Prostate gland (tissue), 2 donors: Measurements from ENCODE around the gene BMP2K. TPM values are rescaled to one million over a fixed set of nuclear protein-coding genes. Genes with fewer than 3 reads are reported as not detected.

Experiments
- DNase-seq: peaks from one replicate; pipeline ENCODE4 v3.0.0-alpha.2; 2019; ENCODE audit warnings: low spot score
- H3K27ac ChIP-seq, 2 donors: fragments of 200-600 bp; sonication (generic); 2 replicates each; pipeline ENCODE4 v1.5.1; 2017 to 2019
- H3K27me3 ChIP-seq: fragments of 200-600 bp; sonication (generic); replicated peaks from 2 replicates; pipeline ENCODE4 v1.5.1; 2019; ENCODE audit not compliant: insufficient read depth
- H3K36me3 ChIP-seq, 2 donors: fragments of 200-600 bp; sonication (generic); 1 replicate in 1 of 2; 2 replicates in 1 of 2; pipeline versions ENCODE4 v1.5.1 to v1.8.1; 2017 to 2019
- H3K4me1 ChIP-seq: fragments of 200-600 bp; sonication (generic); replicated peaks from 2 replicates; pipeline ENCODE4 v1.5.1; 2019
- H3K4me3 ChIP-seq, 2 donors: fragments of 200-600 bp; sonication (generic); 2 replicates each; pipeline ENCODE4 v1.5.1; 2017 to 2019
- H3K9me3 ChIP-seq: fragments of 200-600 bp; sonication (generic); 2 replicates; pipeline ENCODE4 v1.5.1; 2017
- CTCF ChIP-seq, 4 experiments: fragments of 200-600 bp in 2 of 4; fragments of 450-650 bp in 2 of 4; sonication (generic) in 2 of 4; IDR thresholded peaks; 1 replicate in 3 of 4; 2 replicates in 1 of 4; pipeline ENCODE4 v1.5.1; 2016 to 2019; ENCODE audit warnings: antibody characterized with exemption in 4 of 4, mild to moderate bottlenecking in 2 of 4, moderate library complexity in 2 of 4
- POLR2A ChIP-seq: fragments of 450-650 bp; IDR thresholded peaks from one replicate; pipeline ENCODE4 v1.6.1; 2016; ENCODE audit warnings: antibody characterized with exemption, mild to moderate bottlenecking
- POLR2AphosphoS5 ChIP-seq: sonication (generic); formaldehyde crosslinking; IDR thresholded peaks from one replicate; pipeline ENCODE4 v1.6.1; 2017; ENCODE audit warnings: antibody characterized with exemption
- WGBS: methylation state at CpG from one replicate; pipeline ENCODE4 v1.1.5; 2018; 5-methylcytosine and 5-hydroxymethylcytosine counted together
- intact Hi-C: fragments of 100-400 bp; cut with DNase I; formaldehyde crosslinking; loops from one replicate; pipeline ENCODE4 v1.14.2; 2022
- total RNA-seq, 2 donors: library from RNA; depleted of rRNA; stranded (reverse); fragments of >200 nt; gene quantifications; one replicate each; pipeline ENCODE4 v1.1.0, GENCODE V29; 2016

BMP2K gene
- total RNA-seq, 2 donors from 2014 or later = 12.6 to 68.9 TPM

GRCh38 chr4:78809295-78809694 is 33.1 kb downstream of the BMP2K start:
- Histone ChIP-seq H3K27me3 (no peaks in the 10 kb centered on the region), H3K4me1 (no peaks in the 10 kb centered on the region), H3K9me3 (no peaks in the 10 kb centered on the region), H3K4me3 (no peak overlapping the region), H3K36me3 (no peaks in the 10 kb centered on the region), H3K27ac (no peak overlapping the region)
- TF ChIP-seq POLR2A = no peak
- TF ChIP-seq POLR2AphosphoS5 = no peak
- TF ChIP-seq CTCF (IDR thresholded peaks at IDR 0.05) = no peak
- WGBS = 62% methylated on average over 2 of the region's 2 CpGs
- intact Hi-C loops = no loop called here
- no peak for DNase-seq

GRCh38 chr4:78809928-78810835 is 34.0 kb downstream of the BMP2K start:
- TF ChIP-seq POLR2A = no peak
- TF ChIP-seq CTCF (IDR thresholded peaks at IDR 0.05) = no peak
- no peak for TF ChIP-seq POLR2AphosphoS5
- no peaks in the 10 kb centered on the region for H3K9me3 ChIP-seq
- no peaks in the 10 kb centered on the region for H3K36me3 ChIP-seq
- H3K27me3 ChIP-seq = no peaks in the 10 kb centered on the region
- H3K4me1 ChIP-seq = no peaks in the 10 kb centered on the region
- intact Hi-C loops = no loop called here
- H3K27ac ChIP-seq = no peak overlapping the region
- 81% methylated on average over 7 of the region's 7 CpGs for WGBS
- DNase-seq = no peak
- H3K4me3 ChIP-seq = no peak overlapping the region

- Histone ChIP-seq H3K27me3 (no peaks in the 10 kb centered on the region), H3K4me3 (no peak overlapping the region), H3K4me1 (no peaks in the 10 kb centered on the region), H3K27ac (no peak overlapping the region), H3K36me3 (no peaks in the 10 kb centered on the region), H3K9me3 (no peaks in the 10 kb centered on the region)
- TF ChIP-seq POLR2A = no peak
- TF ChIP-seq POLR2AphosphoS5 = no peak
- no peak for TF ChIP-seq CTCF (IDR thresholded peaks at IDR 0.05)
- no peak for DNase-seq
- intact Hi-C loops = no loop called here
- WGBS = 76% methylated on average over 2 of the region's 2 CpGs
Observed at GRCh38 chr4:78811034-78811433, 34.9 kb downstream of the BMP2K start.

- H3K27ac ChIP-seq = no peak overlapping the region
- TF ChIP-seq POLR2AphosphoS5 (no peak), POLR2A (no peak), CTCF (IDR thresholded peaks at IDR 0.05) (no peak)
- DNase-seq = no peak
- 89% methylated on average over 4 of the region's 4 CpGs for WGBS
- no peaks in the 10 kb centered on the region for H3K9me3 ChIP-seq
- no peaks in the 10 kb centered on the region for H3K4me1 ChIP-seq
- H3K27me3 ChIP-seq = no peaks in the 10 kb centered on the region
- no peaks in the 10 kb centered on the region for H3K36me3 ChIP-seq
- no peak overlapping the region for H3K4me3 ChIP-seq
- intact Hi-C loops = no loop called here
Observed at GRCh38 chr4:78818530-78819079, 42.5 kb downstream of the BMP2K start.
